PC-3 (cell line): ENCODE measurements around the gene GHRH.

ENCODE experiments used
- CTCF ChIP-seq: fragments of 300-600 bp; sonication (generic); conservative IDR thresholded peaks from 2 replicates; pipeline ENCODE4 v1.5.1; 2017; ENCODE audit warnings: antibody characterized with exemption, low read depth, mild to moderate bottlenecking, low read length
- EZH2 ChIP-seq: fragments of 300-600 bp; sonication (generic); IDR thresholded peaks from one replicate; pipeline ENCODE4 v1.6.1; 2017; ENCODE audit warnings: antibody characterized with exemption, mild to moderate bottlenecking, low read length; ENCODE audit not compliant: unreplicated experiment

GRCh38 chr20:37238935-37239451 is 22.6 kb downstream of the GHRH start:
- TF ChIP-seq EZH2 (no peak), CTCF (no peak)
